Measurements from ENCODE around the gene ALDH3A1.

Gene ALDH3A1

GRCh38 chr17:19744922-19745757 lies 3.0 kb downstream of the ALDH3A1 start:
- peak; percentile 91 for TF ChIP-seq CTCF (IDR thresholded peaks at IDR 0.05; ENCODE audit: insufficient read depth, low read depth, low read length, missing control alignments)
- 0 out of 2 replicates have a peak overlapping the region, but pooled peaks have one; percentile 31 for H3K4me3 ChIP-seq (ENCODE audit: low read depth, low read length)
- peak; percentile 87 for DNase-seq (ENCODE audit: low read depth)

GRCh38 chr17:19744492-19744891 lies 3.6 kb downstream of the ALDH3A1 start:
- H3K4me3 ChIP-seq (ENCODE audit: low read depth, low read length): peak overlapping the region; percentile 31
- no peak for TF ChIP-seq CTCF (IDR thresholded peaks at IDR 0.05; ENCODE audit: insufficient read depth, low read depth, low read length, missing control alignments)
- peak; percentile 25 for DNase-seq (ENCODE audit: low read depth)

GRCh38 chr17:19743101-19744100 lies 4.7 kb downstream of the ALDH3A1 start:
- no peak for DNase-seq (ENCODE audit: low read depth)
- no peak overlapping the region for H3K4me3 ChIP-seq (ENCODE audit: low read depth, low read length)
- no peak for TF ChIP-seq CTCF (IDR thresholded peaks at IDR 0.05; ENCODE audit: insufficient read depth, low read depth, low read length, missing control alignments)

GRCh38 chr17:19742495-19742894 lies 5.6 kb downstream of the ALDH3A1 start:
- TF ChIP-seq CTCF (IDR thresholded peaks at IDR 0.05; ENCODE audit: insufficient read depth, low read depth, low read length, missing control alignments): no peak
- DNase-seq (ENCODE audit: low read depth): no peak

GRCh38 chr17:19741832-19742457 lies 6.2 kb downstream of the ALDH3A1 start:
- DNase-seq (ENCODE audit: low read depth): no peak
- no peak overlapping the region for H3K4me3 ChIP-seq (ENCODE audit: low read depth, low read length)
- TF ChIP-seq CTCF (IDR thresholded peaks at IDR 0.05; ENCODE audit: insufficient read depth, low read depth, low read length, missing control alignments): no peak

More at GRCh38 chr17:19742495-19742894, 5.6 kb downstream of the ALDH3A1 start:
- no peak overlapping the region for H3K4me3 ChIP-seq (ENCODE audit: low read depth, low read length)

- no peak overlapping the region for H3K4me3 ChIP-seq (ENCODE audit: low read depth, low read length)
- no peak for TF ChIP-seq CTCF (IDR thresholded peaks at IDR 0.05; ENCODE audit: insufficient read depth, low read depth, low read length, missing control alignments)
- no peak for DNase-seq (ENCODE audit: low read depth)
Measured at GRCh38 chr17:19740933-19741332, 7.2 kb downstream of the ALDH3A1 start.

All from GM12865 (cell line).